B cell (primary cell): ENCODE measurements around the gene UNC13C. TPM values are rescaled to one million over a fixed set of nuclear protein-coding genes. Genes with fewer than 3 reads are reported as not detected.

Source experiments
- ATAC-seq: fragments of 200-7000 bp; cut with Tn5 transposase; one replicate; pipeline ENCODE4 v1.10.0; 2021; ENCODE audit warnings: low read depth, mild to moderate bottlenecking, moderate number of reproducible peaks, moderate library complexity
- CTCF ChIA-PET: fragments of 350-600 bp; sonication (Branson Sonifier 250); formaldehyde crosslinking; loops from one replicate; lab custom pipeline; 2021; ENCODE audit warnings: antibody characterized with exemption, inconsistent platforms; lab: Charles Lee
- POLR2A ChIA-PET: fragments of 350-600 bp; sonication (Branson Sonifier 250); formaldehyde crosslinking; loops from one replicate; lab custom pipeline; 2021; ENCODE audit warnings: antibody characterized with exemption; lab: Charles Lee
- DNase-seq: peaks from one replicate; pipeline ENCODE4 v3.0.0; 2013
- H2AFZ ChIP-seq: 2 replicates; pipeline ENCODE4 v1.6.1; 2012; ENCODE audit warnings: mild to moderate bottlenecking, low read depth, low read length; ENCODE audit not compliant: insufficient read depth, poor library complexity, severe bottlenecking
- H3K27ac ChIP-seq, 2 donors: 1 replicate in 1 of 2; 2 replicates in 1 of 2; pipeline ENCODE4 v1.5.1; 2012 to 2013; ENCODE audit warnings: low read length in 2 of 2, mild to moderate bottlenecking in 2 of 2, moderate library complexity in 1 of 2
- H3K27me3 ChIP-seq, 4 experiments: fragments of 200-600 bp in 1 of 4; sonication (generic) in 1 of 4; replicated peaks in 1 of 4; 1 replicate in 2 of 4; 2 replicates in 2 of 4; pipeline versions ENCODE4 v1.6.1 to v1.7.0; 2013 to 2016; ENCODE audit warnings: low read length in 3 of 4, mild to moderate bottlenecking in 2 of 4, mixed read lengths in 1 of 4, moderate library complexity in 1 of 4; ENCODE audit not compliant: insufficient read depth in 4 of 4, control insufficient read depth in 3 of 4; ENCODE audit errors: control extremely low read depth in 1 of 4
- H3K36me3 ChIP-seq, 2 experiments: replicated peaks in 1 of 2; 1 replicate in 1 of 2; 2 replicates in 1 of 2; pipeline versions ENCODE4 v1.6.1 to v1.7.1; 2013; ENCODE audit warnings: low read length in 1 of 2; ENCODE audit not compliant: insufficient read depth in 2 of 2, control insufficient read depth in 1 of 2; ENCODE audit errors: control extremely low read depth in 1 of 2, extremely low read depth in 1 of 2
- H3K4me1 ChIP-seq, 2 donors: fragments of 200-600 bp in 1 of 2; sonication (generic) in 1 of 2; 1 replicate in 1 of 2; 2 replicates in 1 of 2; pipeline versions ENCODE4 v1.5.1 to v1.6.1; 2013 to 2017; ENCODE audit warnings: low read length in 2 of 2; ENCODE audit not compliant: control insufficient read depth in 2 of 2, insufficient read depth in 2 of 2
- H3K4me2 ChIP-seq: replicated peaks from 2 replicates; pipeline ENCODE3; 2012; ENCODE audit warnings: mild to moderate bottlenecking, low read depth, low read length; ENCODE audit not compliant: poor library complexity, severe bottlenecking
- H3K4me3 ChIP-seq, 5 experiments: fragments of 200-600 bp in 1 of 5; sonication (generic) in 1 of 5; 1 replicate in 3 of 5; 2 replicates in 2 of 5; pipeline versions ENCODE4 v1.5.1 to v1.7.0; 2011 to 2016; ENCODE audit warnings: low read length in 4 of 5, mild to moderate bottlenecking in 4 of 5, low read depth in 2 of 5, control low read depth in 1 of 5, moderate library complexity in 1 of 5; ENCODE audit not compliant: insufficient read depth in 1 of 5; ENCODE audit errors: control extremely low read depth in 1 of 5, extremely low read depth in 1 of 5
- H3K79me2 ChIP-seq: fragments of 200-600 bp; sonication (generic); one replicate; pipeline ENCODE4 v1.6.0; 2016; ENCODE audit warnings: low read length; ENCODE audit not compliant: control insufficient read depth, insufficient read depth
- H3K9ac ChIP-seq: fragments of 200-600 bp; sonication (generic); 2 replicates; pipeline ENCODE4 v1.6.1; 2017; ENCODE audit warnings: mild to moderate bottlenecking, low read length, moderate library complexity
- H3K9me3 ChIP-seq, 3 donors: one replicate each; pipeline versions ENCODE4 v1.6.1 to v1.7.1; 2013; ENCODE audit warnings: low read length in 2 of 3; ENCODE audit not compliant: control insufficient read depth in 2 of 3, insufficient read depth in 1 of 3; ENCODE audit errors: control extremely low read depth in 1 of 3
- H4K20me1 ChIP-seq: 2 replicates; pipeline ENCODE4 v1.6.0; 2012; ENCODE audit warnings: mild to moderate bottlenecking, low read length; ENCODE audit not compliant: insufficient read depth, control insufficient read depth, poor library complexity, severe bottlenecking
- H3K27ac Mint-ChIP-seq: one replicate; pipeline ENCODE4 v1.8.0; 2021; ENCODE audit warnings: mixed read lengths
- H3K27me3 Mint-ChIP-seq: one replicate; pipeline ENCODE4 v1.8.0; 2021; ENCODE audit warnings: mixed read lengths
- H3K4me1 Mint-ChIP-seq: one replicate; pipeline ENCODE4 v1.8.0; 2021; ENCODE audit warnings: mixed read lengths
- H3K4me3 Mint-ChIP-seq: one replicate; pipeline ENCODE4 v1.8.0; 2021; ENCODE audit warnings: mixed read lengths
- H3K9me3 Mint-ChIP-seq: one replicate; pipeline ENCODE4 v1.8.0; 2022; ENCODE audit warnings: mixed read lengths; ENCODE audit not compliant: insufficient read depth
- CTCF ChIP-seq: fragments of 200-600 bp; IDR thresholded peaks from one replicate; pipeline ENCODE4 v1.8.0; 2022; ENCODE audit warnings: antibody characterized with exemption, mild to moderate bottlenecking
- EZH2 ChIP-seq: IDR thresholded peaks from 2 replicates; pipeline ENCODE4 v1.6.1; 2012; ENCODE audit warnings: borderline replicate concordance, low read depth, mild to moderate bottlenecking, moderate library complexity, low read length; ENCODE audit not compliant: insufficient read depth, poor library complexity, severe bottlenecking
- WGBS: methylation state at CpG from one replicate; pipeline ENCODE4 v1.1.5; 2013; ENCODE audit warnings: missing lambda C conversion rate; ENCODE audit not compliant: insufficient coverage; 5-methylcytosine and 5-hydroxymethylcytosine counted together
- intact Hi-C: fragments of 100-400 bp; cut with micrococcal nuclease; formaldehyde crosslinking; loops from one replicate; pipeline ENCODE4 v1.10.0; 2022
- polyA plus RNA-seq: library from polyadenylated mRNA; depleted of rRNA; stranded (reverse); fragments of >200 nt; gene quantifications from 2 replicates; pipeline ENCODE4 v1.2.3, GENCODE V29; 2012
- total RNA-seq, 2 donors: library from RNA; stranded (reverse); fragments of 120-200 nt in 1 of 2; gene quantifications; 1 replicate in 1 of 2; 2 replicates in 1 of 2; pipeline versions ENCODE4 v1.2.3 to v1.2.4, GENCODE V29; 2013 to 2022

The UNC13C gene
- total and polyA plus RNA-seq, 2 donors (not counting 1 experiment from before 2014, with no cell fraction given): not detected

DNA sequence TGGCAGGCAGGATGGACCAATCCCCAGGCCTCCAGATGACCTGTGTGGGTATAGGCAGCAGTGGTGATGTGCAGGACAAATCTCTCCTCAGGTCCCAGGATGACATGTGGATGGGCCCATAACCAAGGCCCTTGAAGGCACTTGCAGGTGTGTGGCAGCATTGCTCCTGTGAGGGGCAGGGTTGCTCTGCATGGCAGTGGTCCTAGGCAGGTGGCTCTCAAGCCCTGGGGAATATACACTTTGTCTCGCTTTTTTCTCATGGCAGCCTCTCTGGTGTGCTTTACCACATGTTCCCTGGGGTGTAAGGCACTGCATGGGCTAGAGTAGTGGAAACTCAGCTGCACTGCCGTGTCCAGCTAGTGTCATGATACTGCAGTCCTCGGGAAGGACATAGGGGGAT is 503.6 kb downstream of the UNC13C start:
- no peak overlapping the region for H3K4me3 Mint-ChIP-seq
- no peak overlapping the region for H2AFZ ChIP-seq
- H3K4me2 ChIP-seq: no peak overlapping the region
- no peak overlapping the region for H3K4me3 ChIP-seq
- no peaks in the 10 kb centered on the region for H3K27me3 ChIP-seq
- POLR2A ChIA-PET: no interaction called here
- no peaks in the 10 kb centered on the region for H4K20me1 ChIP-seq
- H3K4me1 Mint-ChIP-seq: no peaks in the 10 kb centered on the region
- H3K27ac Mint-ChIP-seq: no peak overlapping the region
- H3K9ac ChIP-seq: no peak overlapping the region
- H3K27ac ChIP-seq: no peak overlapping the region
- H3K9me3 ChIP-seq: peaks cover 0 to 3% (median 0%) of the 10 kb centered on the region in 3 donors
- no peaks in the 10 kb centered on the region for H3K36me3 ChIP-seq
- CTCF ChIA-PET: no interaction called here
- no peaks in the 10 kb centered on the region for H3K79me2 ChIP-seq
- DNase-seq (no peak), ATAC-seq (no peak)
- no peaks in the 10 kb centered on the region for H3K4me1 ChIP-seq
- 14% methylated on average over 3 of the region's 3 CpGs for whole genome bisulfite sequencing
- TF ChIP-seq CTCF (no peak), EZH2 (no peak)
- intact Hi-C loops: no loop called here
- no peaks in the 10 kb centered on the region for H3K9me3 Mint-ChIP-seq
- H3K27me3 Mint-ChIP-seq: no peaks in the 10 kb centered on the region

- Histone ChIP-seq H3K4me3 (no peak overlapping the region), H3K36me3 (no peaks in the 10 kb centered on the region), H3K27ac (no peak overlapping the region), H3K9me3 (peaks cover 0 to 3% (median 0%) of the 10 kb centered on the region in 3 donors), H3K79me2 (no peaks in the 10 kb centered on the region), H3K9ac (no peak overlapping the region), H4K20me1 (no peaks in the 10 kb centered on the region), H2AFZ (no peak overlapping the region), H3K27me3 (no peaks in the 10 kb centered on the region), H3K4me2 (no peak overlapping the region), H3K4me1 (no peaks in the 10 kb centered on the region)
- 100% methylated on average over 1 of the region's 5 CpGs for WGBS
- DNase-seq (no peak), ATAC-seq (no peak)
- Mint-ChIP-seq H3K4me3 (no peak overlapping the region), H3K27me3 (no peaks in the 10 kb centered on the region), H3K27ac (no peak overlapping the region), H3K4me1 (no peaks in the 10 kb centered on the region), H3K9me3 (no peaks in the 10 kb centered on the region)
- CTCF ChIA-PET: no interaction called here
- POLR2A ChIA-PET: no interaction called here
- intact Hi-C loops: no loop called here
- TF ChIP-seq EZH2: no peak
- TF ChIP-seq CTCF: no peak
Measured at GRCh38 chr15:54482251-54482650, 504.0 kb downstream of the UNC13C start.
